Frontal cortex (tissue), 4 donors: ENCODE data around the gene LHX5. TPM values are rescaled to one million over a fixed set of nuclear protein-coding genes. Genes with fewer than 3 reads are reported as not detected.

Source experiments
- DNase-seq, 2 donors: peaks; one replicate each; pipeline ENCODE4 v3.0.0; 2012; ENCODE audit warnings: low spot score in 2 of 2
- FAIRE-seq: peaks from 2 replicates; lab custom pipeline; 2012; peaks lifted over from hg19 to GRCh38; lab: Jason Lieb, UNC
- total RNA-seq: library from RNA; depleted of rRNA; stranded (reverse); fragments of >200 nt; gene quantifications from one replicate; pipeline ENCODE4 v1.2.3, GENCODE V29; 2014
- donor health status: control.
- donor health status: control.
- donor health status: control.

Gene LHX5
- total RNA-seq, 1 donor from 2014 or later, result 0.41 TPM

DNA sequence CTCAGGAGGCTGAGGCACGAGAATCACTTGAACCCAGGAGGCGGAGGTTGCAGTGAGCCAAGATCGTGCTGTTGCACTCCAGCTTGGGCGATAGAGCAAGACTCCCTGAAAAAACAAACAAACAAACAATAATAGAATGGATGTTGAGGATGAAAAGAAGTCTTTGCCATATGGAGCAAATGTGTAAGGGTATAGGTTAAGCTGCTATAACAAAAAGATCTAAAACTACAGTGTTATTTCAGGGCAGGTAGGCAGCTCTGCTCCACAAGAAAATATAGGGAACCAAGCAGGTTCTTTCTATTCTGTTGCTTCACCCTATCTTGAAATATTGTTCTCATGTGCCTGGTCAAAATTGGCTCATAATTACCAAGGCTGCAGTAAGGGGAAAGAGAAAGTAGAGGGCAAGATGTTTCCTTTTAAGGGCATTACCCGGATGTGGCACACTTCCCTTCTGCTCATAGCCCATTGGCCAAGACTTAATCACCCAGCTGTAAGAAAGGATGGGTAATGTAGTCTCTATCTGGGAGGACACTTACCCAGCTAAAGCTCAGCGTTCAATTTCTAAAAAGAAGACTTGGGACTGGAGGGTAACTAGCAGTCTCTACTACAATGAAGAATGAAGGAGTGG lies 26.0 kb downstream of the LHX5 start:
- DNase-seq (no peak), FAIRE-seq (no peak)

DNA sequence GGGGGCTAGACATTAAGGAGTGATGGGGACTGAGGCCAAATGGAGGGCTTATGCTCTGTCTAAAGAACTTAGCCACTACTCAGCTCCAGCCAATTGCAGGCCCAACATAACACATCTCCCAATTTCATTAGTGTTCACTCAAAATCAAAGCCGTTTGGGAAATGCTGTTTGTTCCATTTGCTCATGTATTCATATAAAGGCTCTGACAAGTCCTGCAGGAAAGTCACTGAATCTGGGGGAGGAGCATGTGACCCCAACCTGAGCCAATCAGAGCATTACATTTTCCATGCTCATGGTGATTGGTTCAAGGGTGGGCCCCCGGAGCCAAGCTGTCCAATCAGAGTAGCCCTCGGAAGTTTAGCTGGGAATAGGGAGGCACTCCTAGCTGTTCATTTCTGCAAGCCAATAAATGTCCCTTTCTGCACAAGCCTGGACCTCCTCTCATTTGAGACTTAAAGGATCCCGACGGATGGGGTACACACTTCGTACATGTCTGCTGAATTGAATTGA lies 28.6 kb downstream of the LHX5 start:
- DNase-seq (no peak), FAIRE-seq (no peak)

GRCh38 chr12:113440947-113441782 lies 30.5 kb downstream of the LHX5 start:
- FAIRE-seq (no peak), DNase-seq (no peak)

- FAIRE-seq, result no peak
- DNase-seq, result no peak
Observed at GRCh38 chr12:113440336-113440735, 31.3 kb downstream of the LHX5 start.

GRCh38 chr12:113439606-113440030 lies 32.1 kb downstream of the LHX5 start:
- no peak for FAIRE-seq
- peak; percentile 25 to 55 for DNase-seq

- DNase-seq (no peak), FAIRE-seq (no peak)
Observed at GRCh38 chr12:113439301-113439597, 32.4 kb downstream of the LHX5 start.

DNA sequence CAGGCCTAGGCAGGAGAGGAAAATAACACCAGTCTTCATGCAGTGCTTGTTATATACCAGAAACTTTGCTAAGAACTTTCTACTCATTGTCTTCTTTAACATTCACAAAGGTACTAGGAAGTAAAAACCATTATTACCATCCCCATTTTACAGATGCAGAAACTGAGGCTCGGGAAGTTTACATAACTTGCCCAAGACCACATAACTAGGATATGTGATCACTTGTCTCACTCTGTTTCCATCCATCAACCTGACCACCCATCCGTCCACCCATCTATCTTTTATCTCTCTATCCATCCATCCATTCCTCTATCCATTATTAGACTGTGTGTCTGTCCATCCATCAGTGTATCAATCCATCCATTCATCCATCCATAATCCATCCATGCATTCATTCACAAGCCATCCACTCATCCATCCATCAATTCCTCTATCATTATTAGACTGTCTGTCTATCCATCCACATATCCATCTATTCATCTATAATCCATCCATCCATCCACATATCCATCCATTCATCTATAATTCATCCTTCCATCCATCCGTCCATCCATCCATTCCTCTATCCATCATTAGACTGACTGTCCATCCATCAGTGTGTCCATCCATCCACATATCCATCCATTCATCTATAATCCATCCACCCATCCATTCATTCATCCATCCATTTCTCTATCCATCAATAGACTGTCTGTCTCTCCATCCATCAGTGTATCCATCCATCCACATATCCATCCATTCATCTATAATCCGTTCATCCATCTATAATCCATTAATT lies 33.0 kb downstream of the LHX5 start:
- FAIRE-seq, result no peak

GRCh38 chr12:113437729-113438100 lies 34.0 kb downstream of the LHX5 start:
- no peak for DNase-seq

More for the DNA sequence above, 33.0 kb downstream of the LHX5 start:
- no peak for DNase-seq

GRCh38 chr12:113436993-113437728 lies 34.5 kb downstream of the LHX5 start:
- FAIRE-seq (no peak), DNase-seq (no peak)

More at GRCh38 chr12:113437729-113438100, 34.0 kb downstream of the LHX5 start:
- FAIRE-seq, result no peak

- DNase-seq, result no peak
- FAIRE-seq, result no peak
Observed at GRCh38 chr12:113436586-113436985, 35.1 kb downstream of the LHX5 start.

- DNase-seq (no peak), FAIRE-seq (no peak)
Observed at GRCh38 chr12:113435367-113435766, 36.3 kb downstream of the LHX5 start.

DNA sequence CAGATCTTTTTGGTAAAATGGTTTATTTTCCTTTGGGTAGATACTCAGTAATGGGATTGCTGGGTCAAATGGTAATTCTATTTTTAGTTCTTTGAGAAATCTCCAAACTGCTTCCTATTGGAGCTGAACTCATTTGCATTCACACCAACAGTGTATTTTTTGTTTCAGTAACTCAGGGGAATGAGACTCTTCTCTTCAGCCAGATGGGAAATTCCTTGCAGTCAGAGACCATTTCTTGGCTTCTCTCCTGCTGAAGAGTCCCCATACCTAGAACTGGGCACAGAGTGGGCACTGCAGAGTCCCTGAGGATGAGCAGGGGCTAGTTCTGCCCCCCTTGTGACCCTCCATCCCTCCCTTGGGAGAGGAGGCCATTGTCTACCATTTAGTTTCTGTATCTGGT lies 38.7 kb downstream of the LHX5 start:
- FAIRE-seq (no peak), DNase-seq (peak; percentile 29 to 33)

GRCh38 chr12:113428482-113428881 lies 43.2 kb downstream of the LHX5 start:
- FAIRE-seq (no peak), DNase-seq (no peak)

DNA sequence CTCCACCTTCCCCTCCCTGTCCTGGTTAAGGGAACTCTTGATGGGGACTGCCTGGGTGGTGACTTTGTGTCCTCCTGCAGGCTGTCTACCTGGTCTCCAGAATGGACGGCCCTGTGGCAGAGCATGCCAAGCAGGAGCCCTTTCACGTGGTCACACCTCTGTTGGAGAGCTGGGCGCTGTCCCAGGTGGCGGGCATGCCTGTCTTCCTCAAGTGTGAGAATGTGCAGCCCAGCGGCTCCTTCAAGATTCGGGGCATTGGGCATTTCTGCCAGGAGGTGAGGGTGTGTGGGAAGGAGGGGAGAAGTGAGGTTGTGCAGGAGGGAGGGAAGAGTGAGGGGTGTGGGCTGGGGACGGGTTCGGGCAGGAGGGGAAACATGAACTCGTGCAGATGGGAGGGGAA lies 43.8 kb downstream of the LHX5 start:
- no peak for DNase-seq
- FAIRE-seq, result no peak

GRCh38 chr12:113425960-113426453 lies 45.7 kb downstream of the LHX5 start:
- FAIRE-seq, result no peak
- DNase-seq, result no peak

- FAIRE-seq, result no peak
- DNase-seq, result peak; percentile 29 to 48
Observed at GRCh38 chr12:113424915-113425823, 46.5 kb downstream of the LHX5 start.

DNA sequence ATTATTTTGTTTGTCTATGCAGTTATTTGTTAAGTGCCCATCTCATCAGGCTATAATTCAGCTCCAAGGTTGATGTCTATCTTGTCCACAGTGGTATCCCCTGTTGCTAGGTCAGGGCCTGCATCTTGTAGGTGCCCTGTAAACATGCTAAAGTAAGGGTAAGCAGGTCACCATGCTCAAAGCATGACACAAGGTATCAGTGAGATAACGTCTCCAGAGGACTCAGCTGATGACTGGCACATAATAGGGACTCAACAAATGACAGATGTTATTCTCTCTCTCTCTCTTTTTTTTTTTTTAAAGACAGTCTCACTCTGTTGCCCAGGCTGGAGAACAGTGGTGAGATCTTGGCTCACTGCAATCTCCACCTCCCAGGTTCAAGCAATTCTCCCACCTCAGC lies 47.2 kb downstream of the LHX5 start:
- no peak for FAIRE-seq
- DNase-seq, result no peak

- FAIRE-seq (no peak), DNase-seq (no peak)
Observed at GRCh38 chr12:113422886-113423669, 48.6 kb downstream of the LHX5 start.
